SK-N-SH (cell line): ENCODE results near the gene COX10.

ENCODE experiments used
- CHD2 ChIP-seq: fragments of 150-350 bp; IDR thresholded peaks from 2 replicates; pipeline ENCODE4 v1.6.1; 2018; ENCODE audit warnings: low read length; ENCODE audit not compliant: partially characterized antibody
- CTCF ChIP-seq: fragments of 200-600 bp; sonication (generic); IDR thresholded peaks from 2 replicates; pipeline ENCODE4 v1.6.1; 2017; ENCODE audit warnings: antibody characterized with exemption, mild to moderate bottlenecking, moderate library complexity
- GABPA ChIP-seq: IDR thresholded peaks from 2 replicates; pipeline ENCODE4 v1.4.0; 2012; ENCODE audit warnings: low read depth, mild to moderate bottlenecking
- MXI1 ChIP-seq: IDR thresholded peaks from 2 replicates; pipeline ENCODE4 v1.6.1; 2012; ENCODE audit warnings: mild to moderate bottlenecking, low read depth, low read length, improper control_type of control experiment
- NFIC ChIP-seq: IDR thresholded peaks from 2 replicates; pipeline ENCODE4 v1.4.0; 2012; ENCODE audit warnings: borderline replicate concordance
- POLR2AphosphoS5 ChIP-seq: IDR thresholded peaks from 2 replicates; pipeline ENCODE4 v1.6.1; 2012; ENCODE audit warnings: low read depth, low read length
- SMC3 ChIP-seq: IDR thresholded peaks from 2 replicates; pipeline ENCODE4 v1.6.1; 2012; ENCODE audit warnings: low read depth, low read length, improper control_type of control experiment
- TAF1 ChIP-seq: IDR thresholded peaks from 2 replicates; pipeline ENCODE4 v1.6.1; 2012; ENCODE audit warnings: low read depth, mild to moderate bottlenecking, low read length, moderate library complexity, borderline replicate concordance
- TCF12 ChIP-seq: IDR thresholded peaks from 2 replicates; pipeline ENCODE4 v1.4.0; 2012

GRCh38 chr17:14091367-14091766 lies 22.1 kb downstream of the COX10 start:
- TF ChIP-seq CHD2 = no peak
- TF ChIP-seq GABPA = no peak
- TF ChIP-seq CTCF = no peak
- no peak for TF ChIP-seq TAF1
- TF ChIP-seq NFIC = no peak
- TF ChIP-seq MXI1 = no peak
- peak; percentile 57 for TF ChIP-seq TCF12
- TF ChIP-seq POLR2AphosphoS5 = no peak
- TF ChIP-seq SMC3 = no peak
